Adrenal gland (tissue), 12 donors: ENCODE data around the gene NXNL1. TPM values are rescaled to one million over a fixed set of nuclear protein-coding genes. Genes with fewer than 3 reads are reported as not detected.

Source experiments
- DNase-seq, 7 donors: peaks; one replicate each; pipeline ENCODE4 v3.0.0-alpha.2; 2019 to 2020
- H3K27ac ChIP-seq, 5 donors: fragments of 200-600 bp; sonication (generic) in 4 of 5; 1 replicate in 3 of 5; 2 replicates in 2 of 5; pipeline versions ENCODE4 v1.5.1 to v1.8.0; 2016 to 2020; ENCODE audit warnings: mild to moderate bottlenecking in 1 of 5
- H3K27me3 ChIP-seq: fragments of 200-600 bp; 2 replicates; pipeline ENCODE4 v1.8.0; 2021
- H3K36me3 ChIP-seq, 2 donors: fragments of 200-600 bp; replicated peaks in 1 of 2; 1 replicate in 1 of 2; 2 replicates in 1 of 2; pipeline versions ENCODE4 v1.5.1 to v1.8.0; 2018 to 2022
- H3K4me1 ChIP-seq, 2 donors: fragments of 200-600 bp; replicated peaks in 1 of 2; 1 replicate in 1 of 2; 2 replicates in 1 of 2; pipeline versions ENCODE4 v1.5.1 to v1.8.0; 2018 to 2021
- H3K4me3 ChIP-seq, 4 donors: fragments of 200-600 bp; sonication (generic) in 3 of 4; one replicate each; pipeline ENCODE4 v1.5.1; 2016 to 2018
- H3K9me3 ChIP-seq, 3 donors: fragments of 200-600 bp; sonication (generic) in 1 of 3; replicated peaks in 1 of 3; 1 replicate in 2 of 3; 2 replicates in 1 of 3; pipeline versions ENCODE4 v1.5.1 to v1.8.0; 2016 to 2021
- CTCF ChIP-seq, 6 experiments: fragments of 450-650 bp in 4 of 6; fragments of 200-600 bp in 2 of 6; sonication (generic) in 1 of 6; IDR thresholded peaks; 1 replicate in 5 of 6; 2 replicates in 1 of 6; pipeline versions ENCODE4 v1.5.1 to v1.8.0; 2016 to 2021; ENCODE audit warnings: antibody characterized with exemption in 6 of 6, mild to moderate bottlenecking in 2 of 6, moderate library complexity in 1 of 6
- POLR2A ChIP-seq, 2 donors: fragments of 450-650 bp; IDR thresholded peaks; one replicate each; pipeline ENCODE4 v1.6.1; 2017; ENCODE audit warnings: antibody characterized with exemption in 2 of 2, mild to moderate bottlenecking in 2 of 2, moderate library complexity in 1 of 2
- WGBS, 4 donors: extraction: QIAGEN DNeasy Blood & Tissue Kit in 2 of 4; methylation state at CpG; one replicate each; pipeline versions ENCODE4 v1.1.5 to v1.1.7; 2013 to 2017; 5-methylcytosine and 5-hydroxymethylcytosine counted together
- intact Hi-C, 2 donors: fragments of 100-400 bp; cut with DNase I; formaldehyde crosslinking; loops; one replicate each; pipeline versions ENCODE4 v1.14.1 to v1.15.0; 2022 to 2023
- polyA plus RNA-seq, 3 donors: library from polyadenylated mRNA; stranded (reverse); fragments of 200-250 nt in 2 of 3; fragments of 350-450 nt in 1 of 3; fragmentation: Illumina TruSeq in 1 of 3; extraction: RNeasy Lipid Tissue Mini Kit (QIAGEN cat#74804) in 1 of 3; gene quantifications; one replicate each; pipeline ENCODE4 v1.2.3, GENCODE V29; 2013 to 2014
- total RNA-seq, 9 donors: library from RNA; depleted of rRNA in 4 of 9; stranded (reverse); fragments of >200 nt in 4 of 9; fragments of 120-200 nt in 1 of 9; fragmentation: NEBNext Ultra II Directional in 1 of 9; extraction: Animal tissue kit (Norgen Biotek cat#: 25700) in 1 of 9; gene quantifications; one replicate each; pipeline versions ENCODE4 v1.1.0 to v1.2.4, GENCODE V29; 2013 to 2023
- donor health status: healthy with polysubstance abuse.
- donor health status: Bipolar disorder and iron deficiency.
- donor health status: DM: yes; HTN: yes; CAD: no.
- donor health status: DM: no; HTN: no; CAD: no.
- donor health status: DM: no; HTN: no; CAD: no.
- donor health status: DM: yes; HTN: yes; CAD: no.

Gene NXNL1
- total and polyA plus RNA-seq, 12 donors, result 0.41 to 4.8 (median 1.7) TPM; not detected in 5

GRCh38 chr19:17445526-17446165 lies 15.1 kb downstream of the NXNL1 start:
- intact Hi-C loops, result loop anchor here in 1 of 2 donors (10.0 kb wide), 1 partner anchor 329 kb away; no protein-coding TSS in a partner anchor
- Histone ChIP-seq H3K9me3 (no peaks in the 10 kb centered on the region), H3K4me3 (no peak overlapping the region), H3K36me3 (no peaks in the 10 kb centered on the region), H3K4me1 (peaks cover 3% of the 10 kb centered on the region in 2 donors), H3K27ac (no peak overlapping the region), H3K27me3 (no peaks in the 10 kb centered on the region)
- no peak for DNase-seq
- 97 to 100% (median 98%) methylated on average over 1 of the region's 1 CpG for WGBS, 4 donors
- TF ChIP-seq POLR2A (IDR thresholded peaks at IDR 0.05) (no peak), CTCF (IDR thresholded peaks at IDR 0.05) (no peak)

DNA sequence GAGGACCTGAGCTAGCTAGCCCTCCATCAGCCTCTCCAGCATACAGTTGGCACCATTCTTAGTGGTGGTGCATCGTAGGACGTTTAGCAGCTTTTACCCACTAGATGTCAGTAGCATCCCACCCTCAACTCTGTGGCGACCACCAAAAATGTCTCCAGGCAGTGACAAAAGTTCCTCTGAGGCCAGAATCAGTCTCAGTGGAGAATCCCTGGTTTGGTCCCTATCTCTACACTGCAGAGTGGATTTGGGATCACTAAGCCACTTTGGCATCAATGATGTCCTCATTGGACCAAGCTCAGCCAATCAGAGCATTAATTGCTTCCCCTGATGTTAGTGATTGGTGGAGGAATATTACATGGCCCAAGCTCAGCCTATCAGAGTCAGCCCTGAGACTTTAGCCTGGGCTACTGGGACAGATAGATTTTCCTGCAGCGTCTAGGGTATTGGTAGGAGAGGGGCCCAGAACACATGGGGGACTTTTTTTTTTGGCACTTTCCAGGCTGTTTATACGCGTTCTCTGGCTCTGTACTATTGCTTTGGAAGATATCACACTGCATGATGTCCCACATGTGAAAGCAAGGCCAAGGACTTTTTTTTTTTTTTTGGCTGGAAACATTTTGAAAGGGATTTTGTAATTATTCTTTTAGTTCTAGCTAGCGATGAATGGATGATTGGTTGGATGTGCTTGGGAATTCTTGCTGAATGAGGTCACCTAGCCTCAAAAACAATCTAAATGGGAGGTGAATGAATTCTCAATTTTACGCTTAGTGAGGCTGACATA lies 19.3 kb downstream of the NXNL1 start:
- WGBS, 4 donors, result 35 to 49% (median 42%) methylated on average over 8 of the region's 8 CpGs
- Histone ChIP-seq H3K27me3 (no peaks in the 10 kb centered on the region), H3K9me3 (no peaks in the 10 kb centered on the region), H3K4me1 (peaks cover 0 to 3% of the 10 kb centered on the region in 2 donors), H3K27ac (peak overlapping the region; percentile 28 to 74 (median 59)), H3K4me3 (no peak overlapping the region), H3K36me3 (no peaks in the 10 kb centered on the region)
- DNase-seq, result peak in 2 of 7 donors; percentile 48 to 53
- no peak for TF ChIP-seq POLR2A (IDR thresholded peaks at IDR 0.05)
- peak; percentile 9 to 63 (median 46) for TF ChIP-seq CTCF (IDR thresholded peaks at IDR 0.05)
- intact Hi-C loops, result loop anchor here in 1 of 2 donors (10.0 kb wide), 1 partner anchor 333 kb away; no protein-coding TSS in a partner anchor

DNA sequence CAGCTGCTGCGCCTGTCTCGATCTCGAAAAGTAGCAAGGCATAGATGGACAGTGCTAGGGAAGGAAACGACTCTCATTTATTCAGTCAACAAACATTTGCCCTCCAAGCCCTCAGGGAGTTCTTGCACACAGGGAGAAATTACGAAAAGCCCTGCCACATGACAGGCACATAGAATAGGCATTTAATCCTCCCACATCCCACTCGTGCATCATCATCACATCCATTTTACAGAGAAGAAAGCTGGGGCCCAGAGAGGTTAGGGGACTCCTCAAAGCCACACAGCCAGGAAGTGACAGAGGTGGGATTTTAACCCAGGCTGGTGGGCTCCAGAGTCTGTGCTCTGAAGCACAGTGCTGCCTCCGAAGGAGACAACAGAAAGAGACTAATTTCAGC lies 23.9 kb downstream of the NXNL1 start:
- intact Hi-C loops, result no loop called here

More for the DNA sequence above, 23.9 kb downstream of the NXNL1 start:
- no peak overlapping the region for H3K4me3 ChIP-seq
- 80 to 90% (median 86%) methylated on average over 7 of the region's 7 CpGs for WGBS, 4 donors
- H3K36me3 ChIP-seq, result no peaks in the 10 kb centered on the region
- peaks cover 0 to 3% of the 10 kb centered on the region in 2 donors for H3K4me1 ChIP-seq
- H3K9me3 ChIP-seq, result no peaks in the 10 kb centered on the region
- H3K27me3 ChIP-seq, result no peaks in the 10 kb centered on the region
- H3K27ac ChIP-seq, result no peak overlapping the region
- no peak for TF ChIP-seq POLR2A (IDR thresholded peaks at IDR 0.05)
- no peak for TF ChIP-seq CTCF (IDR thresholded peaks at IDR 0.05)
- DNase-seq, result no peak
